H1 (cell line): ENCODE data around the gene HOXB9. TPM values are rescaled to one million over a fixed set of nuclear protein-coding genes. Genes with fewer than 3 reads are reported as not detected.

Experiments used
- CTCF ChIA-PET: fragments of 300-600 bp; sonication (Branson Sonifier 250); formaldehyde crosslinking; loops from one replicate; lab custom pipeline; 2021; ENCODE audit not compliant: partially characterized antibody; lab: Charles Lee
- POLR2A ChIA-PET: fragments of 300-600 bp; sonication (Branson Sonifier 250); formaldehyde crosslinking; loops from one replicate; lab custom pipeline; 2021; ENCODE audit warnings: inconsistent platforms; ENCODE audit not compliant: partially characterized antibody; lab: Charles Lee
- DNase-seq, 2 experiments: peaks; one replicate each; pipeline versions ENCODE4 v3.0.0 to v3.0.0-alpha.2; 2010 to 2022; ENCODE audit warnings: low spot score in 2 of 2, low read depth in 1 of 2, mixed read lengths in 1 of 2
- FAIRE-seq: peaks from 2 replicates; lab custom pipeline; 2011; peaks lifted over from hg19 to GRCh38; lab: Jason Lieb, UNC
- H2AFZ ChIP-seq: 2 replicates; pipeline ENCODE4 v1.8.1; 2012; ENCODE audit warnings: low read length, inconsistent platforms
- H2AK5ac ChIP-seq: 2 replicates; pipeline ENCODE4 v1.6.1; 2013; ENCODE audit warnings: low read depth, low read length
- H2BK120ac ChIP-seq: replicated peaks from 2 replicates; pipeline ENCODE3; 2013; ENCODE audit warnings: low read depth, low read length, inconsistent platforms
- H2BK12ac ChIP-seq: 2 replicates; pipeline ENCODE4 v1.6.1; 2013; ENCODE audit warnings: low read depth, low read length
- H2BK15ac ChIP-seq: 2 replicates; pipeline ENCODE4 v1.6.1; 2013; ENCODE audit warnings: low read length
- H2BK20ac ChIP-seq: 2 replicates; pipeline ENCODE4 v1.6.1; 2013; ENCODE audit warnings: low read length
- H2BK5ac ChIP-seq: 2 replicates; pipeline ENCODE4 v1.6.1; 2013; ENCODE audit warnings: low read depth, low read length
- H3K14ac ChIP-seq: 2 replicates; pipeline ENCODE4 v1.6.1; 2013; ENCODE audit warnings: inconsistent platforms; ENCODE audit not compliant: insufficient read length
- H3K18ac ChIP-seq: 2 replicates; pipeline ENCODE4 v1.6.1; 2013; ENCODE audit warnings: low read length; ENCODE audit errors: extremely low read depth
- H3K23ac ChIP-seq: 2 replicates; pipeline ENCODE4 v1.6.1; 2013; ENCODE audit warnings: inconsistent platforms; ENCODE audit not compliant: insufficient read length
- H3K23me2 ChIP-seq: 2 replicates; pipeline ENCODE4 v1.6.1; 2013; ENCODE audit warnings: low read depth, low read length
- H3K27ac ChIP-seq: 2 replicates; pipeline ENCODE4 v1.6.1; 2011; ENCODE audit warnings: low read depth, low read length, inconsistent platforms
- H3K27me3 ChIP-seq, 4 experiments: replicated peaks in 1 of 4; 1 replicate in 1 of 4; 2 replicates in 3 of 4; pipeline versions ENCODE4 v1.6.1 to v1.8.1; 2011 to 2013; ENCODE audit warnings: low read length in 3 of 4, mild to moderate bottlenecking in 3 of 4, inconsistent platforms in 2 of 4, mixed read lengths in 2 of 4, moderate library complexity in 1 of 4; ENCODE audit not compliant: control insufficient read depth in 3 of 4, insufficient read depth in 3 of 4; ENCODE audit errors: extremely low read depth in 1 of 4
- H3K36me3 ChIP-seq, 4 experiments: 2 replicates each; pipeline versions ENCODE4 v1.6.1 to v1.8.1; 2011 to 2013; ENCODE audit warnings: mild to moderate bottlenecking in 4 of 4, low read length in 3 of 4, moderate library complexity in 2 of 4, control low read depth in 1 of 4, inconsistent platforms in 1 of 4; ENCODE audit not compliant: insufficient read depth in 4 of 4, control insufficient read depth in 2 of 4
- H3K4ac ChIP-seq: replicated peaks from 2 replicates; pipeline ENCODE3; 2013; ENCODE audit warnings: low read length, low read depth, mixed read lengths, inconsistent platforms; ENCODE audit not compliant: insufficient read length
- H3K4me1 ChIP-seq, 4 experiments: replicated peaks in 1 of 4; 1 replicate in 1 of 4; 2 replicates in 3 of 4; pipeline versions ENCODE4 v1.6.1 to v1.8.1; 2011 to 2013; ENCODE audit warnings: low read length in 3 of 4, inconsistent platforms in 2 of 4, mixed read lengths in 1 of 4; ENCODE audit not compliant: insufficient read depth in 4 of 4, control insufficient read depth in 3 of 4
- H3K4me2 ChIP-seq, 2 experiments: 2 replicates each; pipeline versions ENCODE4 v1.6.1 to v1.8.1; 2011 to 2013; ENCODE audit warnings: low read depth in 2 of 2, low read length in 2 of 2, control low read depth in 1 of 2, inconsistent platforms in 1 of 2, mild to moderate bottlenecking in 1 of 2; ENCODE audit not compliant: insufficient read depth in 1 of 2
- H3K4me3 ChIP-seq, 4 experiments: fragments of 200-600, 300-600 bp in 1 of 4; sonication (generic), shearing (Covaris generic), sonication (Bioruptor Twin) in 1 of 4; 2 replicates each; pipeline versions ENCODE4 v1.5.1 to v1.8.1; 2011 to 2016; ENCODE audit warnings: low read length in 4 of 4, low read depth in 3 of 4, control low read depth in 2 of 4, inconsistent platforms in 2 of 4, mild to moderate bottlenecking in 2 of 4, mixed read lengths in 1 of 4, moderate library complexity in 1 of 4; ENCODE audit not compliant: insufficient read depth in 2 of 4; ENCODE audit errors: extremely low read depth in 1 of 4
- H3K56ac ChIP-seq: replicated peaks from 2 replicates; pipeline ENCODE3; 2013; ENCODE audit warnings: low read depth, mild to moderate bottlenecking, mixed read lengths, low read length, inconsistent platforms; ENCODE audit not compliant: insufficient read length
- H3K79me1 ChIP-seq: 2 replicates; pipeline ENCODE4 v1.6.1; 2013; ENCODE audit warnings: low read depth, low read length, control low read depth
- H3K79me2 ChIP-seq, 2 experiments: 2 replicates each; pipeline versions ENCODE4 v1.6.1 to v1.8.1; 2012 to 2013; ENCODE audit warnings: low read length in 2 of 2, mild to moderate bottlenecking in 2 of 2, inconsistent platforms in 1 of 2; ENCODE audit not compliant: insufficient read depth in 2 of 2, control insufficient read depth in 1 of 2
- H3K9ac ChIP-seq, 4 experiments: replicated peaks in 1 of 4; 1 replicate in 1 of 4; 2 replicates in 3 of 4; pipeline versions ENCODE4 v1.6.1 to v1.8.1; 2011 to 2013; ENCODE audit warnings: low read depth in 3 of 4, low read length in 3 of 4, control low read depth in 2 of 4, mild to moderate bottlenecking in 2 of 4, moderate library complexity in 2 of 4, inconsistent platforms in 1 of 4; ENCODE audit errors: extremely low read depth in 1 of 4
- H3K9me3 ChIP-seq, 2 experiments: 2 replicates each; pipeline versions ENCODE4 v1.6.1 to v1.8.1; 2012 to 2013; ENCODE audit warnings: mild to moderate bottlenecking in 2 of 2, moderate library complexity in 2 of 2, control low read depth in 1 of 2, inconsistent platforms in 1 of 2, low read depth in 1 of 2, low read length in 1 of 2, mixed read lengths in 1 of 2; ENCODE audit not compliant: insufficient read depth in 2 of 2
- H4K20me1 ChIP-seq, 2 experiments: replicated peaks in 1 of 2; 2 replicates each; pipeline versions ENCODE3 to v1.8.1; 2011 to 2013; ENCODE audit warnings: inconsistent platforms in 2 of 2, low read length in 2 of 2, mild to moderate bottlenecking in 1 of 2; ENCODE audit not compliant: insufficient read depth in 2 of 2, control insufficient read depth in 1 of 2
- H4K5ac ChIP-seq: 2 replicates; pipeline ENCODE4 v1.6.1; 2013; ENCODE audit warnings: low read length, low read depth, mixed read lengths, inconsistent platforms; ENCODE audit not compliant: insufficient read length
- H4K8ac ChIP-seq: 2 replicates; pipeline ENCODE4 v1.8.0; 2013; ENCODE audit warnings: mild to moderate bottlenecking, moderate library complexity, low read length, inconsistent platforms; ENCODE audit not compliant: insufficient read depth; ENCODE audit errors: extremely low read depth
- H4K91ac ChIP-seq: replicated peaks from 2 replicates; pipeline ENCODE3; 2013; ENCODE audit warnings: low read length, mixed read lengths, inconsistent platforms; ENCODE audit not compliant: insufficient read length
- WGBS, 2 experiments: shearing (Covaris generic) in 1 of 2; methylation state at CpG; one replicate each; pipeline versions ENCODE4 v1.1.6 to v1.1.7; 2013 to 2015; ENCODE audit warnings: low lambda C conversion rate in 2 of 2, mixed read lengths in 2 of 2, inconsistent platforms in 1 of 2, low coverage in 1 of 2, missing lambda C conversion rate in 1 of 2; ENCODE audit not compliant: insufficient replicate concordance in 2 of 2, insufficient coverage in 1 of 2, insufficient read length in 1 of 2; ENCODE audit errors: extremely low coverage in 1 of 2, missing lambda C conversion rate in 1 of 2; 5-methylcytosine and 5-hydroxymethylcytosine counted together
- polyA plus RNA-seq, 7 experiments: library from polyadenylated mRNA; depleted of rRNA in 3 of 7; stranded (reverse) in 5 of 7; unstranded in 2 of 7; fragments of >200 nt in 5 of 7; fragments of 200-250 nt in 2 of 7; gene quantifications; 1 replicate in 5 of 7; 2 replicates in 1 of 7; 4 replicates in 1 of 7; pipeline versions ENCODE4 v1.2.1 to v1.2.3, GENCODE V29; 2011 to 2013; ENCODE audit warnings: missing spikeins in 2 of 7, mixed read lengths in 2 of 7
- total RNA-seq: library from RNA; stranded (reverse); fragmentation: NEBNext Ultra II Directional; extraction: Animal tissue kit (Norgen Biotek cat#: 25700); gene quantifications from 2 replicates; pipeline ENCODE4 v1.2.1, GENCODE V29; 2021

HOXB9 gene
- total and polyA plus RNA-seq, 2 of the 8 experiments (the other 6 are each of a cell fraction or from before 2014, with no cell fraction given): not detected

GRCh38 chr17:48615047-48615962 is 10.9 kb downstream of the HOXB9 start, which contains the start of gene HOXB8:
TSS of gene HOXB8 (minus strand) at chr17:48615292. CDS start at chr17:48614704, 588 bp downstream.
- POLR2A ChIA-PET: interaction anchor here (1.2 kb wide), 1 partner anchor 18 kb away, joined by 3 read pairs; no protein-coding TSS in a partner anchor
- CTCF ChIA-PET: interaction anchor here (0.5 to 5.4 kb wide), 12 partner anchors 9 to 947 kb away, joined by 3 to 30 read pairs (median 4); partner anchors contain the start of genes HOXB5 and HOXB9
- no peak within 1 kb of the TSS for H3K4me3 ChIP-seq
- WGBS, 2 experiments: 22% methylated on average over 38 of the region's 41 CpGs; no CpG with 5 or more reads in 1 of the 2 experiments
- H3K23me2 ChIP-seq: 0 out of 2 replicates have a peak, but pooled peaks cover 2% of the 10 kb centered on the region
- H4K5ac ChIP-seq: no peak within 1 kb of the TSS
- no peak within 1 kb of the TSS for H2AFZ ChIP-seq
- H3K27me3 ChIP-seq: peaks cover 98 to 100% (median 99%) of the 10 kb centered on the region in 4 experiments
- no peaks in the 10 kb centered on the region for H3K79me1 ChIP-seq
- no peak within 1 kb of the TSS for H2BK120ac ChIP-seq
- no peak within 1 kb of the TSS for H2BK5ac ChIP-seq
- H3K79me2 ChIP-seq: no peaks in the 10 kb centered on the region
- H3K23ac ChIP-seq: no peak within 1 kb of the TSS
- no peaks in the 10 kb centered on the region; a peak in 1 of 4 replicates for H3K9me3 ChIP-seq
- H3K36me3 ChIP-seq: peaks cover 0 to 15% (median 0%) of the 10 kb centered on the region in 4 experiments; a peak in 1 of 8 replicates
- H2BK12ac ChIP-seq: no peak within 1 kb of the TSS; the same call in 1 of the 2 replicates
- H2AK5ac ChIP-seq: no peak within 1 kb of the TSS
- no peak within 1 kb of the TSS for H3K56ac ChIP-seq
- peaks cover 0 to 9% (median 6%) of the 10 kb centered on the region in 4 experiments; a peak in 5 of 7 replicates for H3K4me1 ChIP-seq
- no peak within 1 kb of the TSS for H3K18ac ChIP-seq
- H3K14ac ChIP-seq: no peak within 1 kb of the TSS
- no peak within 1 kb of the TSS for H3K4ac ChIP-seq
- peaks cover 18 to 32% of the 10 kb centered on the region in 2 experiments for H4K20me1 ChIP-seq
- DNase-seq: no peak
- no peak within 1 kb of the TSS for H4K91ac ChIP-seq
- no peak within 1 kb of the TSS for H3K27ac ChIP-seq
- FAIRE-seq: no peak
- H2BK20ac ChIP-seq: no peak within 1 kb of the TSS
- no peak within 1 kb of the TSS for H3K9ac ChIP-seq
- peak within 1 kb of the TSS in 1 of 2 experiments; percentile 26; a peak in 2 of 4 replicates for H3K4me2 ChIP-seq
- H4K8ac ChIP-seq: no peak within 1 kb of the TSS; the same call in 1 of the 2 replicates
- no peak within 1 kb of the TSS; the same call in 1 of the 2 replicates for H2BK15ac ChIP-seq
